ENCODE measurements around the gene ABCA7.
"Not testable (repeated sequence)": the region's sequence is repeated elsewhere in the genome, so short reads cannot be mapped to it uniquely, and the experiment has no call there.

The ABCA7 gene

DNA sequence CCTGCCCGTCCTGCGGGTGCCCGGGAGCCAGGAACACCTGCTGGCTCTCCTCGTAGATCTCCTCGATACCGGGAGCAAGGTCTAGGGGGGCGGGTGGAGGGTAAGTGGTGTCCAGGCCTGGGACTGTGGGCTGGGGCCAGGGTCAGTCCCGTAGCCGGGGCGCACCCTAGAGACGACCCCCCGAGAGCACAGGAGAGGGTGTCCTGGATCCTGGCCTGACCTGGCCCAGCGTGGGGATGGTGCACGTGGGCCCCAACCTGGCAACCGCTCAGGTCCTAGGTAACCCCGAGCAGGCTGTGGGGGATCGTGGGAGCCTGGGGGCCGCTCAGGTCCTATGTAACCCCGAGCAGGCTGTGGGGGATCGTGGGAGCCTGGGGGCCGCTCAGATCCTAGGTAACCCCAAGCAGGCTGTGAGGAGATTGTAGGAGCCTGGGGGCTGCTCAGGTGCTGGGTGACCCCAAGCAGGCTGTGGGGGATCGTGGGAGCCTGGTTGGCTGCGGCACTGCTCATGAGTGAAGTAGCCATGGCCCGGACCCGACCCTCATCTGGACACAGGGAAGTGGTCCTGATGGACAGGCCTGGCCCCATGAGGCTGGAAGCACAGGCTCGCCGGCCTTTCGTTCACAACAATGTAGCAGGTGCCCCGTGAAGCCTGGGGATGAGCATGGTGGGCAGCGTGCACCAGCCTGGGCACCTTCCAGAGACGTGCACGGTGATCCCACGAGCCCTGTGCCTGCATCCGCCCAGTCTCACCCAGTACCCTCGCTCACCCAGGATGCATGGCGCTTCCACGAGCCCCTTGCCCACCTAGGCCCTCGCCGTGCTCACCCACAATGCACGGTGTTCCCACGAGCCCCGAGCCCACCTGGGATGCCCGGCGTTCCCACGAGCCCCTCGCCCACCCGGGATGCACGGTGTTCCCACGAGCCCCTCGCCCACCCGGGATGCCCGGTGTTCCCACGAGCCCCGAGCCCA is 70.1 kb downstream of the ABCA7 start:
- no peak overlapping the region for H3K4me3 ChIP-seq (ENCODE audit: low read depth, low read length)

DNA sequence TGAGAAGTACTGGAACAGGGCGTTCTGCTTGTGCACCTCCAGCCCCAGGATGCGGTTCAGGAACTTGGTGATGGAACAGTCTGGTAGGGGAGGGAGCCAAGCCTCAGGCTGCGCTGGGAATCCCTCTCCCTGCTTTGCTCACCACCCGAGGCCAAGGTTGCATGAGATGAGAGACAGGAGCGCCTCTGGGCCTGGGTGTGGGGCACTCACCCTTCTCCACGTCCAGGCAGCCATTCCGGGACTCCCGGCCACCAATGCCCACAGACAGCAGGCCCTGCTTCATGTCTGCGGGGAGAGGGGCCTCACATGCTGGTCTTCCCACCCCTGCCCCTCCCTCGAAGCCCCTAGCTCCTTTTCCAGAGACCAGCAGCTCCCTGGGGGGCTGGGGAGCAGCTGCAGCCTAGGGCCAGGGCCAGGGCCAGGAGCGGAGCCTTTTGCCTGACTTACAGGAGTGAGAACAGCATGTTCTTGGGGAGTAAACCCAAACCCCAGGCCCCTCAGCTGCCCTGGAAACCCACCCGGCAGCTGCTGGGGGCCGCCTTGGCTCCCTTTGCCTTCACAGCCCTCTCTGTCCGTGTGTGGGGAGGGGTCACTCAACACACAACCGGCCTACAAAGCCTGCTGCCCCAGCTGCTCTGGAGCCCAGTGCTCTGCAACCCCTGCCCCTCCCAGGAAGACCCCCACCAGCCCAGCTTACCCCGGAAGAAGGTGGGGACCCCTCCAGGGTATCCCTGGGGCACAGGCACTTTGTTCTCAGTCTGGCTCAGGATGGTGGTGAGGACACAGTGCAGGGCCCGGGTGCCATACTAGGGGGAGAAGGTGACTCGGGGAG is 71.1 kb downstream of the ABCA7 start:
- no peak overlapping the region for H3K4me3 ChIP-seq (ENCODE audit: low read depth, low read length)
- no peak for DNase-seq (ENCODE audit: low read depth)

More for the DNA sequence above, 70.1 kb downstream of the ABCA7 start:
- DNase-seq (ENCODE audit: low read depth), result no peak

DNA sequence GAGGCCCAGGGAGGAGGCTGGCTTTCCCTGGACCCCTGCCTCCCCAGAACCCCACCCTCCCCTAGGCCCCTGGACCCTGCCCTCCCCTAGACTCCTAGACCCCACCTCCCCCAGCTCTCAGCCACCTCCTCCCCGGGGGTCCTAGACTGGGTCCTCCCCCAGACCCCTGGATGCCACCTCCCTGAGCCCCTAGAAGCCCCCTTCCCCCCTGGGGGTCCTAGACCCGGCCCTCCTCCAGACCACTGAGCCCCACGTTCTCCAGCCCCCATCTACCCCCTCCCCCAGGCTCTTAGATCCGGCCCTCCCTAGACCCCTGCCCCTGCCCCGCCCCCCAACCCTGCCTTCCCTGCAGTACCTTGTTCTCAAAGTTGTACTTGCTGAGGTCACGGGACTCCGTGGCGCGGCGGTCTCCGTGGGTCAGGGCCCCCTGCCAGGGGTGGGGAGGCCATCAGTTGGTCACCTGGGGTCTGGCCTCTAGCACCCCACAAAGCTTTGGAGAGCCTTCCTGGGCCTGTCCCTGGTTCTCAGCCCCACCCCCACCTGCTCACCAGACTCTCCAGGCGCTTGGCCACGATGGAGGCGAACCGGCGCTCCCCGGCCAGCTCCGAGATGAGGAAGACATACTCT is 71.8 kb downstream of the ABCA7 start:
- no peak for DNase-seq (ENCODE audit: low read depth)

GRCh38 chr19:1112268-1113029 is 72.5 kb downstream of the ABCA7 start:
- no peak for DNase-seq (ENCODE audit: low read depth)
- no peak overlapping the region for H3K4me3 ChIP-seq (ENCODE audit: low read depth, low read length)

More for the DNA sequence above, 71.8 kb downstream of the ABCA7 start:
- H3K4me3 ChIP-seq (ENCODE audit: low read depth, low read length), result no peak overlapping the region

DNA sequence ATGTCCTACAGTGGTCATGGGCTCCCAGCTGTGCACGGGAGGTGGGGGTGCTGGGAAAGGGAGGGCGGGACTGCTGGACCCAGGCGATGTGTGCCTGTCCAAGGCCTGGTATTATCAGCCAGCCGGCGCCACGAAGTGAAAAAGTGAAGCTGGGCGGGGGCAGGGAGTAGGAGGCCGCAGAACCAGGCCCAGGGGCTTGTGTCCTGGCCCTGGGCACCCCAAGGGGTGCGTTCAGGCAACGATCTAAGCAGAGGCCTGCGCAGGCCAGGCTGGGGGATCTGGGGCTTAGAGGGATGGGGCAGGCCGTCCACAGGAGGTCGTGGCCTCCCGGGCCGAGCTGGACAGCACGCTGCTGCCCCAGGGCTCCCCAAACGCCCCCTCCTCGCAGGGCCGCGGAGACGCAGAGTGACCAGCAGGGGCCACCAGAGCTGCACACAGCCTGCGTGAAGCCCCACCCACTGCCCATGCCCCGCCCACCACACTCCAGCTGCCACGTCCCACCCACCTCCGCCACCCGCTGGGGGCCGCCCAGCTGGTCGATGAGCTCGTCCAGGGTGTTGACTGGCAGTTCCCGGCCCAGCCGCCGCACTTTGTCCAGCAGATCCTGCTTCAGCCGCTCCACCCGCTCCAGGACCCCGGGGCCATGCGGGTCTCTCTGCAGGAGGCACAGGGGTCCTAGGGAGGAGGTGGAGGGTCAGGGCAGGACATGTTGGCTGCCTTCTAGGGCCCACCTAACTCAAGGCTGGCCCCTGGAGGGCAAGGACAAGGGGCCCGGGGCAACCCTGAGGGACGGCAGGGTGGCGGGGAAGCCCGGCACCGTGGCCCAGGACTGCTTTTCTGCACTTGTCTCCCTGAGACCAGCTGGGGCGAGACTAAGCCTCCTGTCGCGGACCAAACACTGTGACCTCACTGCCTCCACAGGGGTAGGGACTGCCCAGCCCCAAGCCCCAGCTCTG is 73.4 kb downstream of the ABCA7 start:
- peak; percentile 83 for DNase-seq (ENCODE audit: low read depth)
- no peak overlapping the region for H3K4me3 ChIP-seq (ENCODE audit: low read depth, low read length)

GRCh38 chr19:1113986-1114483 is 74.1 kb downstream of the ABCA7 start:
- no peak overlapping the region for H3K4me3 ChIP-seq (ENCODE audit: low read depth, low read length)

DNA sequence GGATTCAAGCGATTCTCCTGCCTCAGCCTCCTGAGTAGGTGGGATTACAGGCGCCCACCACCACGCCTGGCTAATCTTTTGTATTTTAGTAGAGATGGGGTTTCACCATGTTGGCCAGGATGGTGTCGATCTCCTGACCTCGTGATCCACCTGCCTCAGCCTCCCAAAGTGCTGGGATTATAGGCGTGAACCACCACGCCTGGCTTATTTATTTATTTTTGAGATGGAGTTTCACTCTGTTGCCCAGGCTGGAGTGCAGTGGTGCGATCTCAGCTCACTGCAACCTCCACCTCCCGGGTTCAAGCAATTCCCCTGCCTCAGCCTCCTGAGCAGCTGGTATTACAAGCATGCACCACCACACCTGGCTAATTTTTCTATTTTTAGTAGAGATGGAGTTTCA is 74.8 kb downstream of the ABCA7 start:
- H3K4me3 ChIP-seq (ENCODE audit: low read depth, low read length); DNase-seq (ENCODE audit: low read depth): not testable (repeated sequence)

More at GRCh38 chr19:1113986-1114483, 74.1 kb downstream of the ABCA7 start:
- no peak for DNase-seq (ENCODE audit: low read depth)

All from skeletal muscle cell (primary cell).